Measurements from ENCODE around the gene PPM1D.

The PPM1D gene

DNA sequence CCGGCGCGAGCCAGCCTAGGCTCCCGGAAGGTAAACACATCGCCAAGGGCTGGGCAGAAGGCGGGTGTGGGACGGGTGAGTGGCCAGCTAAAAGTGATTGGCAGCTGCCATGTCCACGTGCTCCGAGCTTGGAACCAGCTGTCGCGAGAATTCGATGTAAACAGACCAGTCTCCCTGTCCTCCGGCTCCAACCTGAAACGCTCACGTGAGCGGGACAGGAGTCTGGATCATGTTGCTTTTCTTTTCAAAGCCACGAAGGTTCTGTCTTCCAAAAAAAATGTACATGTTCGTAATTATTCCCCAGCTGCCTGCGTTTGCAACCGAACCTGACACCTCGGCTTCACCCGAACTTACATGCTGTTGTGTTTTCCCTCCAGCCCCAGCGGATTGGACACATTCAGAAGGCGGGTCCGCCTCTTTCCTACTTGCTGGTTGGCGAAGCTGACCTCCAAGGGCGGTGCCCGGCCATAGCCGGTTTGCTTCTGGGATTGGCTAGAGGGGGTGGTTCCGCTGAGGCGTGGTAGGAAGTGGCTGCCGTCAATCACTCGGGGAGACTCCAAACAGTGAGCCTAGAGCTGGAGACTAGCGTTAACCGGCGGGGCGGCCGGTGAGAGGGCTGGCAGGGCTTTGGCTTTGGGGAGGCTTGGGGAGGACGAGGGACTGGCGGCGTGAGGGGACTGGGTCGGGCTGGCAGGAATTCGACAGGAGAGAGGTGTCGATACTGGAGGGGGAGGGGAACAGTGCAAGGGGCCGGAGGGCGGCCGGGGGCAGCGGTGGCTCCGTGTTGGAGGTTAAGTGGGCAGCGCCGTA is 77.5 kb downstream of the PPM1D start, which contains the start of gene BCAS3:
Gene BCAS3 (plus strand): TSS at position 544 of the 810 bp plus-strand sequence.
- no peaks in the 10 kb centered on the region for H3K27me3 ChIP-seq
- TF ChIP-seq Cebpa-rat (IDR thresholded peaks at IDR 0.05) = no peak
- H3K9ac ChIP-seq = peak within 1 kb of the TSS; percentile 76 to 91 (median 86)
- peaks cover 0 to 12% (median 5%) of the 10 kb centered on the region in 11 experiments; a peak in 8 of 22 replicates for H3K9me3 ChIP-seq (replicated peaks in 1 of 11)
- H4K20me1 ChIP-seq = no peaks in the 10 kb centered on the region
- peak within 1 kb of the TSS; percentile 85 to 98 (median 94) for H3K4me2 ChIP-seq
- peaks cover 0 to 8% (median 0%) of the 10 kb centered on the region in 11 experiments; a peak in 3 of 22 replicates for H3K36me3 ChIP-seq
- H3K4me3 ChIP-seq = peak within 1 kb of the TSS; percentile 64 to 83 (median 78)
- H3K27ac ChIP-seq = peak within 1 kb of the TSS; percentile 36 to 78 (median 71)
- H3K4me1 ChIP-seq = peaks cover 14 to 18% (median 15%) of the 10 kb centered on the region in 10 experiments

- Histone ChIP-seq H3K27me3 (no peaks in the 10 kb centered on the region), H4K20me1 (no peaks in the 10 kb centered on the region), H3K9ac (peak overlapping the region; percentile 76 to 91 (median 86)), H3K9me3 (replicated peaks in 1 of 11) (peaks cover 0 to 12% (median 5%) of the 10 kb centered on the region in 11 experiments; a peak in 8 of 22 replicates), H3K4me3 (peak overlapping the region; percentile 64 to 83 (median 78)), H3K4me2 (peak overlapping the region; percentile 77 to 96 (median 93)), H3K36me3 (peaks cover 0 to 8% (median 0%) of the 10 kb centered on the region in 11 experiments; a peak in 3 of 22 replicates), H3K27ac (peak overlapping the region; percentile 36 to 78 (median 71); a peak in 21 of 22 replicates), H3K4me1 (peaks cover 14 to 18% (median 15%) of the 10 kb centered on the region in 10 experiments)
- no peak for TF ChIP-seq Cebpa-rat (IDR thresholded peaks at IDR 0.05)
These were observed 78.1 kb downstream of the PPM1D start for GRCh38 chr17:60678118-60678444.

GRCh38 chr17:60679287-60679686 is 79.3 kb downstream of the PPM1D start:
- no peak for TF ChIP-seq Cebpa-rat (IDR thresholded peaks at IDR 0.05)
- Histone ChIP-seq H3K4me1 (peaks cover 14 to 18% (median 15%) of the 10 kb centered on the region in 10 experiments), H3K4me3 (no peak overlapping the region), H4K20me1 (no peaks in the 10 kb centered on the region), H3K27me3 (no peaks in the 10 kb centered on the region), H3K9ac (no peak overlapping the region), H3K4me2 (peak overlapping the region in 2 of 11 experiments; percentile 89 to 93; a peak in 1 of 22 replicates), H3K36me3 (peaks cover 0 to 18% (median 0%) of the 10 kb centered on the region in 11 experiments; a peak in 6 of 22 replicates), H3K27ac (no peak overlapping the region), H3K9me3 (replicated peaks in 1 of 11) (peaks cover 0 to 8% (median 5%) of the 10 kb centered on the region in 11 experiments; a peak in 8 of 22 replicates)

DNA sequence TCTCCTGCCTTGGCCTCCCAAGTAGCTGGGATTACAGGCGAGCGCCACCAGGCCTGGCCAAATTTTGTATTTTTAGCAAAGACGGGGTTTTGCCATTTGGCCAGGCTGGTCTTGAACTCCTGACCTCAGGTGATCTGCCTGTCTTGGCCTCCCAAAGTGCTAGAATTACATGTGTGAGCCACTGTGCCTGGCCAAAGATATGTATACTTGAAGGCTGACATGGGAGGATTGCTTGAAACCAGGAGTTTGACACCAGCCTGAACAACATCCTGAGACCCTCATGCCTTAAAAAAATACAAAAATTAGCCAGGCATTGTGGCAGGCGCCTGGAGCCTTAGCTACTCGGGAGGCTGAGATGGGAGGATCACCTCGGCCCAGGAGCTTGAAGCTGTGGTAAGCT is 80.8 kb downstream of the PPM1D start:
- no peak overlapping the region for H3K4me3 ChIP-seq
- peaks cover 14 to 18% (median 15%) of the 10 kb centered on the region in 10 experiments for H3K4me1 ChIP-seq
- H3K27me3 ChIP-seq = no peaks in the 10 kb centered on the region
- no peak overlapping the region for H3K9ac ChIP-seq
- H3K27ac ChIP-seq = no peak overlapping the region
- no peaks in the 10 kb centered on the region for H4K20me1 ChIP-seq
- no peaks in the 10 kb centered on the region for H3K9me3 ChIP-seq (replicated peaks in 1 of 11)
- peaks cover 0 to 24% (median 0%) of the 10 kb centered on the region in 11 experiments; a peak in 7 of 22 replicates for H3K36me3 ChIP-seq
- TF ChIP-seq Cebpa-rat (IDR thresholded peaks at IDR 0.05) = no peak
- no peak overlapping the region for H3K4me2 ChIP-seq

- no peaks in the 10 kb centered on the region for H3K27me3 ChIP-seq
- no peak overlapping the region for H3K4me3 ChIP-seq
- H4K20me1 ChIP-seq = no peaks in the 10 kb centered on the region
- H3K36me3 ChIP-seq = peaks cover 0 to 58% (median 6%) of the 10 kb centered on the region in 11 experiments; a peak in 11 of 22 replicates
- no peaks in the 10 kb centered on the region for H3K4me1 ChIP-seq
- H3K9ac ChIP-seq = no peak overlapping the region
- H3K9me3 ChIP-seq (replicated peaks in 1 of 11) = no peaks in the 10 kb centered on the region
- no peak overlapping the region for H3K4me2 ChIP-seq
- no peak overlapping the region for H3K27ac ChIP-seq
- TF ChIP-seq Cebpa-rat (IDR thresholded peaks at IDR 0.05) = no peak
These were observed 85.4 kb downstream of the PPM1D start for GRCh38 chr17:60685437-60685836.

DNA sequence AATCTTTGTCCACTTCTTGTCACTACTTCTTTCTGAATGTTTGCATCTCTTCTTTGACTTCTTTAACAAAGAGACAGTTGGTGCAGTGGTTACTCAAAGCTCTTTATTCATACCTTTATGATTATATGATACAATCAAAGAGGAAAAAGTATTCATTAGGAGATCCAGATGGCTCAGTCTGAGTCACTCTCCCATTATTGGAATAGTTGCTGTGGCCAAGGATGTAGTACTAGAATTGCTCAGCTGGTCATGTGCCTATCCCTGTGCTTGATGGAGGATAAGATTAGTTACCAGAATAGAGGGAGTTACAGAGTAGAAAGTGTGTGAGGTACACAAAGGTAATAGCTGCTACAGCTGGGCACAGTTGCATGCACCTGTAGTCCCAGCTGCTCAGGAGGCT is 96.0 kb downstream of the PPM1D start:
- Histone ChIP-seq H3K27ac (no peak overlapping the region), H3K9me3 (replicated peaks in 1 of 11) (no peaks in the 10 kb centered on the region)
- no peak for TF ChIP-seq Cebpa-rat (IDR thresholded peaks at IDR 0.05)

GRCh38 chr17:60699090-60699489 is 99.1 kb downstream of the PPM1D start:
- no peak for TF ChIP-seq Cebpa-rat (IDR thresholded peaks at IDR 0.05)
- Histone ChIP-seq H4K20me1 (no peaks in the 10 kb centered on the region), H3K4me2 (no peak overlapping the region), H3K4me1 (no peaks in the 10 kb centered on the region), H3K36me3 (peaks cover 0 to 22% (median 0%) of the 10 kb centered on the region in 11 experiments; a peak in 9 of 22 replicates), H3K27me3 (no peaks in the 10 kb centered on the region), H3K4me3 (no peak overlapping the region), H3K9me3 (replicated peaks in 1 of 11) (no peaks in the 10 kb centered on the region), H3K9ac (no peak overlapping the region), H3K27ac (no peak overlapping the region)

More for the DNA sequence above, 96.0 kb downstream of the PPM1D start:
- no peak overlapping the region for H3K4me2 ChIP-seq
- H3K9ac ChIP-seq = no peak overlapping the region
- no peaks in the 10 kb centered on the region for H3K4me1 ChIP-seq
- H3K4me3 ChIP-seq = no peak overlapping the region
- H4K20me1 ChIP-seq = no peaks in the 10 kb centered on the region
- peaks cover 0 to 48% (median 2%) of the 10 kb centered on the region in 11 experiments; a peak in 11 of 22 replicates for H3K36me3 ChIP-seq
- no peaks in the 10 kb centered on the region for H3K27me3 ChIP-seq

GRCh38 chr17:60704170-60704569 is 104.2 kb downstream of the PPM1D start:
- peaks cover 0 to 13% (median 1%) of the 10 kb centered on the region in 11 experiments; a peak in 5 of 22 replicates for H3K36me3 ChIP-seq
- no peaks in the 10 kb centered on the region for H3K27me3 ChIP-seq
- no peak for TF ChIP-seq Cebpa-rat (IDR thresholded peaks at IDR 0.05)
- no peak overlapping the region for H3K4me2 ChIP-seq
- no peaks in the 10 kb centered on the region for H4K20me1 ChIP-seq
- H3K9me3 ChIP-seq (replicated peaks in 1 of 11) = no peaks in the 10 kb centered on the region
- no peak overlapping the region for H3K9ac ChIP-seq
- no peak overlapping the region for H3K27ac ChIP-seq
- no peaks in the 10 kb centered on the region for H3K4me1 ChIP-seq
- H3K4me3 ChIP-seq = no peak overlapping the region

DNA sequence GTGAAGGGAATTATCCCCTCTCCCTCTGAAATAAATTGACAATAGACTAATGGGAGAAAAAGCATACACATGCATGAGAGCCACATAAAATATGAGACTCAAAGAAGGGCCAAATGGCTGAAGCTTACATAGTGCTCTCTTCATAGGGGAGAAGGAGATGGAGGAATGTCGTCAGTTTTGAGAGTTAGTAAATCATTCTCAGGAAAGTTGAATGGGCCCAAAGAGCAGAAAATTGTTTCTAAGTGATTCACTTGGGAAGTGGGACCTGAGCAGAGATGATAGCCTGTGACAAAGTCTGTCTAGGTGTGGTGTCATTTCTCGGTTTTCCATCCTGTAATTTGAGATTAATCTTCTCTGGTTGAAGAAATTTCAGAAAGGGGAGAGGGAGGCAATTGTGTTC is 112.7 kb downstream of the PPM1D start:
- Histone ChIP-seq H3K27ac (no peak overlapping the region), H3K9me3 (replicated peaks in 1 of 11) (no peaks in the 10 kb centered on the region), H3K4me2 (no peak overlapping the region), H3K36me3 (peaks cover 0 to 34% (median 8%) of the 10 kb centered on the region in 11 experiments; a peak in 8 of 22 replicates), H4K20me1 (no peaks in the 10 kb centered on the region), H3K4me3 (no peak overlapping the region), H3K27me3 (no peaks in the 10 kb centered on the region), H3K4me1 (no peaks in the 10 kb centered on the region), H3K9ac (no peak overlapping the region)
- no peak for TF ChIP-seq Cebpa-rat (IDR thresholded peaks at IDR 0.05)

Data from BLaER1 treated with 17β-estradiol and CSF1 and Interleukin-3, amounts not matched to agents 10 nM and 100 nM (cell line).